H1 (cell line): ENCODE data around the gene LCNL1. TPM values are rescaled to one million over a fixed set of nuclear protein-coding genes. Genes with fewer than 3 reads are reported as not detected.

Experiments used
- ASH2L ChIP-seq: fragments of 200-600, 300-600 bp; sonication (generic); IDR thresholded peaks from one replicate; pipeline ENCODE4 v1.7.1; 2017; ENCODE audit warnings: low read length
- BACH1 ChIP-seq: IDR thresholded peaks from 2 replicates; pipeline ENCODE4 v1.6.1; 2012; ENCODE audit warnings: low read length, improper control_type of control experiment
- CHD7 ChIP-seq: fragments of 300-600 bp; sonication (generic); IDR thresholded peaks from 2 replicates; pipeline ENCODE4 v1.7.1; 2012; ENCODE audit warnings: low read length, moderate library complexity, mild to moderate bottlenecking, inconsistent platforms; ENCODE audit not compliant: insufficient replicate concordance
- HDAC2 ChIP-seq, 2 experiments: fragments of 300-600 bp in 1 of 2; sonication (generic) in 1 of 2; IDR thresholded peaks; 2 replicates each; pipeline ENCODE4 v1.6.1; 2011 to 2012; ENCODE audit warnings: low read depth in 2 of 2, low read length in 2 of 2, mild to moderate bottlenecking in 2 of 2, moderate library complexity in 2 of 2, borderline replicate concordance in 1 of 2, inconsistent platforms in 1 of 2
- HDAC6 ChIP-seq: IDR thresholded peaks from one replicate; pipeline ENCODE4 v1.7.1; 2012; ENCODE audit warnings: low read depth, mild to moderate bottlenecking, inconsistent platforms, low read length, moderate library complexity
- SAP30 ChIP-seq: fragments of 300-600 bp; sonication (generic); IDR thresholded peaks from 2 replicates; pipeline ENCODE4 v1.7.1; 2012; ENCODE audit warnings: low read length, moderate library complexity, mild to moderate bottlenecking, inconsistent platforms; ENCODE audit not compliant: insufficient read depth, insufficient replicate concordance
- SIX5 ChIP-seq: IDR thresholded peaks from 2 replicates; pipeline ENCODE4 v1.6.1; 2011; ENCODE audit warnings: mild to moderate bottlenecking, low read depth, low read length
- TAF7 ChIP-seq: optimal IDR thresholded peaks from 2 replicates; pipeline ENCODE3; 2011; ENCODE audit warnings: low read depth, mild to moderate bottlenecking, inconsistent platforms, low read length, moderate library complexity, borderline replicate concordance
- YY1 ChIP-seq: IDR thresholded peaks from 2 replicates; pipeline ENCODE4 v1.6.1; 2011; ENCODE audit warnings: low read depth, mild to moderate bottlenecking, low read length
- polyA plus RNA-seq, 7 experiments: library from polyadenylated mRNA; depleted of rRNA in 3 of 7; stranded (reverse) in 5 of 7; unstranded in 2 of 7; fragments of >200 nt in 5 of 7; fragments of 200-250 nt in 2 of 7; gene quantifications; 1 replicate in 5 of 7; 2 replicates in 1 of 7; 4 replicates in 1 of 7; pipeline versions ENCODE4 v1.2.1 to v1.2.3, GENCODE V29; 2011 to 2013; ENCODE audit warnings: missing spikeins in 2 of 7, mixed read lengths in 2 of 7
- total RNA-seq: library from RNA; stranded (reverse); fragmentation: NEBNext Ultra II Directional; extraction: Animal tissue kit (Norgen Biotek cat#: 25700); gene quantifications from 2 replicates; pipeline ENCODE4 v1.2.1, GENCODE V29; 2021
- TF ChIP-seq, protein P1 (sequence below): IDR thresholded peaks from 2 replicates; pipeline ENCODE4 v1.6.1; 2011; ENCODE audit warnings: low read depth, mild to moderate bottlenecking, low read length; ENCODE audit not compliant: insufficient read depth

The LCNL1 gene
- total and polyA plus RNA-seq, 2 of the 8 experiments (the other 6 are each of a cell fraction or from before 2014, with no cell fraction given) = 0.11 TPM; not detected in 1

DNA sequence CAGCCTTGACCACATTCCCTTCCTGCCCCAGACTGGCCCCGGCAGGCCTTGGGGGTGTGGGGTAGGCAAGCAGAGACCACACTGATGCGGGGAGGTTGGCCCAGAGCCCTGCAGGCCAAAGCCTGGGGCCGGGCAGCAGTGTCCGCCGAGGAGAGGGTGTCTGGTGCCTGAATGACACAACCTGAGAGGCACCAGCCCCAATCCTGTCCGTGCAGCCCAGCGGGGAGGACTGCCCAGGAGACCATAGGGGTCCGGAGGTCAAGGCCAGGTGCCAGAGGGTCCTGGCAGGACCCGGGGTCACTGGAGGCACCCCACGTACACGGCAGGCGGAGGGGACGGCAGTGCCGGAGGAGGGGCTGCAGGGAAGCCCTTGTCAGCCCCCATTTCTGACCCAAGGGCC, 11.0 kb upstream of the LCNL1 start (continued):
- TF ChIP-seq CHD7 = no peak
- TF ChIP-seq TAF7 = no peak
- TF ChIP-seq, protein P1, sequence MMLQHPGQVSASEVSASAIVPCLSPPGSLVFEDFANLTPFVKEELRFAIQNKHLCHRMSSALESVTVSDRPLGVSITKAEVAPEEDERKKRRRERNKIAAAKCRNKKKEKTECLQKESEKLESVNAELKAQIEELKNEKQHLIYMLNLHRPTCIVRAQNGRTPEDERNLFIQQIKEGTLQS = no peak
- no peak for TF ChIP-seq YY1
- no peak for TF ChIP-seq SAP30
- no peak for TF ChIP-seq HDAC6
- no peak for TF ChIP-seq ASH2L
- TF ChIP-seq HDAC2 (IDR thresholded peaks at IDR 0.05; ENCODE audit: borderline replicate concordance in 1 of 2, low read depth in 2 of 2, low read length in 2 of 2) = no peak
- TF ChIP-seq BACH1 = no peak
- TF ChIP-seq SIX5 = no peak
